Muscle of leg (tissue), 11 donors: ENCODE results near the gene CD248. TPM values are rescaled to one million over a fixed set of nuclear protein-coding genes. Genes with fewer than 3 reads are reported as not detected.
A peak's percentile ranks its signal among the peaks of the same experiment; 100 is the strongest.

ENCODE experiments used
- DNase-seq: peaks from one replicate; pipeline ENCODE4 v3.0.0; 2013
- H3K27ac ChIP-seq: one replicate; pipeline ENCODE4 v1.5.1; 2013; ENCODE audit warnings: mild to moderate bottlenecking, low read length, control low read depth
- H3K27me3 ChIP-seq: one replicate; pipeline ENCODE4 v1.6.1; 2013; ENCODE audit warnings: low read length; ENCODE audit not compliant: control insufficient read depth, insufficient read depth
- H3K36me3 ChIP-seq: one replicate; pipeline ENCODE4 v1.6.1; 2013; ENCODE audit warnings: low read length; ENCODE audit not compliant: control insufficient read depth, insufficient read depth
- H3K4me1 ChIP-seq: one replicate; pipeline ENCODE4 v1.6.1; 2013; ENCODE audit warnings: low read length; ENCODE audit not compliant: control insufficient read depth, insufficient read depth
- H3K4me3 ChIP-seq: one replicate; pipeline ENCODE4 v1.5.1; 2013; ENCODE audit warnings: low read length, control low read depth
- H3K9me3 ChIP-seq: replicated peaks from 2 replicates; pipeline ENCODE4 v1.6.1; 2013; ENCODE audit warnings: low read depth, low read length; ENCODE audit not compliant: control insufficient read depth
- WGBS: methylation state at CpG from one replicate; pipeline ENCODE4 v1.1.5; 2013; ENCODE audit warnings: missing lambda C conversion rate; ENCODE audit not compliant: insufficient coverage; 5-methylcytosine and 5-hydroxymethylcytosine counted together
- polyA plus RNA-seq, 8 donors: library from polyadenylated mRNA; unstranded; fragments of 120-200 nt; gene quantifications; one replicate each; pipeline versions ENCODE4 v1.2.1 to v1.2.3, GENCODE V29; 2013; ENCODE audit warnings: inconsistent platforms in 1 of 8, low replicate concordance in 1 of 8; ENCODE audit not compliant: insufficient read length in 8 of 8, insufficient read depth in 1 of 8
- total RNA-seq: library from RNA; stranded (reverse); fragments of 120-200 nt; gene quantifications from one replicate; pipeline ENCODE4 v1.2.4, GENCODE V29; 2013

Gene CD248
- total and polyA plus RNA-seq, 9 donors = 24.5 to 134 (median 97.4) TPM

GRCh38 chr11:66275396-66275795, 41.4 kb downstream of the CD248 start:
- H3K4me1 ChIP-seq = peaks cover 60% of the 10 kb centered on the region
- peak; percentile 72 for DNase-seq

DNA sequence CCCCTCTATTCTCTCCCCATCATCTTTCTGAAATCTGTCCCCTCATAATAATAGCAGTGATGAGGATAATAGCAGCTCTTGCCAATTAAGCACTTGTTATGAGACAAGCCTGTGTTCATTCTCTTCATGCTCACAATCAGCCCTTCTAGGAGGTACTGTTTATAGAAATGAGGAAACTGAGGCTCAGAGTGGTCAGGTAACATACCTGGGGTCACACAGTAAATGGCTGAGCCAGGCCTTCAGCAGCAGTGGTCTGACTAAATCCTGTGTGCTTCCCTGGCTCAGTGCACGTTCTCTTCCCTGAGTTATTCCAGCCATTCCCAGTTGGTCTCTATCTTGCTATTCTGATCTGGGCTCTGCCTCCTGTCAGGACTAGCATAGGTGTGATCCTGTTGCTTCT, 42.6 kb downstream of the CD248 start:
- Histone ChIP-seq H3K27me3 (peaks cover 2% of the 10 kb centered on the region), H3K4me1 (peaks cover 60% of the 10 kb centered on the region), H3K4me3 (no peak overlapping the region), H3K9me3 (no peaks in the 10 kb centered on the region), H3K27ac (peak overlapping the region; percentile 51), H3K36me3 (peaks cover 53% of the 10 kb centered on the region)
- WGBS = 36% methylated on average over 1 of the region's 1 CpG
- DNase-seq = no peak

More at GRCh38 chr11:66275396-66275795, 41.4 kb downstream of the CD248 start:
- WGBS = 76% methylated on average over 5 of the region's 8 CpGs
- H3K9me3 ChIP-seq = no peaks in the 10 kb centered on the region
- peaks cover 52% of the 10 kb centered on the region for H3K36me3 ChIP-seq
- peak overlapping the region; percentile 83 for H3K27ac ChIP-seq
- H3K4me3 ChIP-seq = no peak overlapping the region
- peaks cover 2% of the 10 kb centered on the region for H3K27me3 ChIP-seq

GRCh38 chr11:66272596-66272995, 44.2 kb downstream of the CD248 start:
- no peaks in the 10 kb centered on the region for H3K27me3 ChIP-seq
- H3K27ac ChIP-seq = no peak overlapping the region
- H3K36me3 ChIP-seq = peaks cover 53% of the 10 kb centered on the region
- peaks cover 57% of the 10 kb centered on the region for H3K4me1 ChIP-seq
- 90% methylated on average over 2 of the region's 2 CpGs for WGBS
- H3K4me3 ChIP-seq = no peak overlapping the region
- no peak for DNase-seq
- H3K9me3 ChIP-seq = no peaks in the 10 kb centered on the region

GRCh38 chr11:66271816-66272215, 45.0 kb downstream of the CD248 start:
- no peak overlapping the region for H3K27ac ChIP-seq
- H3K27me3 ChIP-seq = no peaks in the 10 kb centered on the region
- H3K9me3 ChIP-seq = no peaks in the 10 kb centered on the region
- no peak for DNase-seq
- 83% methylated on average over 3 of the region's 7 CpGs for WGBS
- peaks cover 52% of the 10 kb centered on the region for H3K36me3 ChIP-seq
- no peak overlapping the region for H3K4me3 ChIP-seq
- peaks cover 59% of the 10 kb centered on the region for H3K4me1 ChIP-seq

GRCh38 chr11:66268952-66269905, 47.6 kb downstream of the CD248 start:
- H3K9me3 ChIP-seq = no peaks in the 10 kb centered on the region
- H3K36me3 ChIP-seq = peaks cover 53% of the 10 kb centered on the region
- H3K4me3 ChIP-seq = peak overlapping the region; percentile 97
- no peaks in the 10 kb centered on the region for H3K27me3 ChIP-seq
- DNase-seq = peak; percentile 63
- peak overlapping the region; percentile 95 for H3K27ac ChIP-seq
- H3K4me1 ChIP-seq = peaks cover 45% of the 10 kb centered on the region
- 0% methylated on average over 19 of the region's 32 CpGs for WGBS

DNA sequence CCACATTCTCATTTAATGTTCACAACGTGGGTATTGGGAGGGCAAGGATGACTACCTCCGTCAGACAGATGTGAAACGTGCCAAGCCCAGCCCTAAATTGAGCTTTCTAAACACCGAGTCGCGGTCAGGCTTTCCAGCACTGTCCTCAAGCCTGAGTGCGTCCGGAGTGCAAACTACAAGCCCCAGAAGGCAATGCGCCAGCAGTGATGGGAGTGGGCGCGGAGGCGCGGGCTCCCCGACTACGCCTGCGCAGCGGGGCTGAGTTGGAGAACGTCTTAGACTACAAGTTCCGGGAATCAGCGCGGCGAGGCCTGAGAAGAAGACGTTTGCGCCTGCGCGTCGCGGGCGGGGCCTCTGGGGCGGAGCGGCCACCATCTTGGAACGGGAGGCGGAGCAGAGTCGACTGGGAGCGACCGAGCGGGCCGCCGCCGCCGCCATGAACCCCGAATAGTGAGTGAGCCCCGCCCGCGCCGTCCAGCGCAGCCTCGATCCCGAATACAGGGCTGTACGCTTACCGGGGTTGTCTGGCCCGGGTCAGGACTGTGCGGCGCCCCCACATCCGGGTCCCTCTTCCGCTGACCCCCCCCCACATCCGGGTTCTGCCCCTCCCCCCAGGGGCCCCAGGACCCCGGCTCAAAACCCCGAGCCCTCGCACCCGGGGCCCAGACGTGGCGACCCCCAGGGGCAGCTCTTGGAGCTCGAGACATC, 48.4 kb downstream of the CD248 start, which contains the start of gene RAB1B:
Gene RAB1B (plus strand): TSS at position 396 of the 708 bp plus-strand sequence. CDS start 41 bp downstream, at position 437.
- Histone ChIP-seq H3K36me3 (peaks cover 53% of the 10 kb centered on the region), H3K27me3 (no peaks in the 10 kb centered on the region), H3K27ac (peak within 1 kb of the TSS; percentile 100), H3K9me3 (no peaks in the 10 kb centered on the region), H3K4me1 (peaks cover 37% of the 10 kb centered on the region), H3K4me3 (peak within 1 kb of the TSS; percentile 97)
- DNase-seq = peak; percentile 100
- WGBS = under 1% methylated on average over 52 of the region's 64 CpGs

- no peaks in the 10 kb centered on the region for H3K9me3 ChIP-seq
- peaks cover 53% of the 10 kb centered on the region for H3K36me3 ChIP-seq
- peaks cover 32% of the 10 kb centered on the region for H3K4me1 ChIP-seq
- peak; percentile 96 for DNase-seq
- WGBS = 0% methylated on average over 33 of the region's 61 CpGs
- peak overlapping the region; percentile 73 for H3K4me3 ChIP-seq
- H3K27ac ChIP-seq = peak overlapping the region; percentile 100
- no peaks in the 10 kb centered on the region for H3K27me3 ChIP-seq
These were observed 49.2 kb downstream of the CD248 start for GRCh38 chr11:66267379-66268243.

- no peaks in the 10 kb centered on the region for H3K27me3 ChIP-seq
- WGBS = 50% methylated on average over 1 of the region's 13 CpGs
- peak overlapping the region; percentile 100 for H3K27ac ChIP-seq
- DNase-seq = no peak
- H3K36me3 ChIP-seq = peaks cover 53% of the 10 kb centered on the region
- H3K9me3 ChIP-seq = no peaks in the 10 kb centered on the region
- H3K4me3 ChIP-seq = peak overlapping the region; percentile 73
- peaks cover 32% of the 10 kb centered on the region for H3K4me1 ChIP-seq
These were observed 49.8 kb downstream of the CD248 start for GRCh38 chr11:66267039-66267378.

- Histone ChIP-seq H3K4me3 (peak overlapping the region; percentile 73), H3K9me3 (no peaks in the 10 kb centered on the region), H3K27ac (peak overlapping the region; percentile 100), H3K27me3 (no peaks in the 10 kb centered on the region), H3K4me1 (peaks cover 32% of the 10 kb centered on the region), H3K36me3 (peaks cover 52% of the 10 kb centered on the region)
- WGBS = 67% methylated on average over 20 of the region's 20 CpGs
- no peak for DNase-seq
These were observed 50.3 kb downstream of the CD248 start for GRCh38 chr11:66266378-66267038.
